ENCODE measurements around the gene DDX46. TPM values are rescaled to one million over a fixed set of nuclear protein-coding genes. Genes with fewer than 3 reads are reported as not detected.
"Not testable (repeated sequence)": the region's sequence is repeated elsewhere in the genome, so short reads cannot be mapped to it uniquely, and the experiment has no call there.

DDX46 gene
- polyA plus RNA-seq, 2 of the 4 experiments (the other 2 are of a cell fraction), result 104 TPM

DNA sequence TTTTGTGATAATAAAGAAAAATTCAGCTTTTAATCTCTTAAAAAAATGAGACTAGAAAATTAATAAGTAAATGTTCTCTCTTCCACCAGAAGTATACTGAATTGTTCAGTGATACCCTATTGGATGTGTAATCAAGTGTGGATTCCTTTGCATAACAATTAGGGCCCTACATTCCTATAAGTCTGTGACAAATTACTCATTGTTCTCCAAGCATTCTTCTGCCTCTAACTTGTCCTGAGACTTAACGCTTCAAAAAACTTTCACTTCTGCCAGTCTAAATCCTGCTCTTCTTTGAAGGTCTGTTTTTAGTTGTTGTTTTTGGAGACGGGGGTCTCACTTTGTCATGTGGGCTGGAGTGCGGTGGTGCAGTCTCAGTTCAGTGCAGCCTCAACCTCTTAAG is 9.2 kb upstream of the DDX46 start:
- 96% methylated on average over 3 of the region's 3 CpGs for WGBS (ENCODE audit: missing lambda C conversion rate)
- ATAC-seq (no peak), FAIRE-seq (no peak), DNase-seq (ENCODE audit: low read depth in 1 of 2, low spot score in 1 of 2) (no peak)
- Histone ChIP-seq H3K4me1 (no peaks in the 10 kb centered on the region), H3K4me3 (no peak overlapping the region), H3K9me3 (no peaks in the 10 kb centered on the region), H3K4me2 (no peak overlapping the region), H3K27ac (no peak overlapping the region)
- ChIA-PET POLR2A (interaction anchor here (0.5 kb wide), 1 partner anchor 57 kb away, joined by 3 read pairs; no protein-coding TSS in a partner anchor), CTCF (interaction anchor here (0.6 to 1.6 kb wide), 2 partner anchors 10 to 14 kb away, joined by 3 to 6 read pairs; no protein-coding TSS in a partner anchor)
- TF ChIP-seq RCOR1 (IDR thresholded peaks at IDR 0.05; ENCODE audit: low read depth, low read length) (no peak), JUNB (IDR thresholded peaks at IDR 0.05) (no peak), TFCP2L1 (CRISPR knock-in tag; IDR thresholded peaks at IDR 0.05) (no peak), HDAC2 (IDR thresholded peaks at IDR 0.05) (no peak), EHF (CRISPR knock-in tag; IDR thresholded peaks at IDR 0.05) (no peak), HOXB13 (CRISPR knock-in tag; IDR thresholded peaks at IDR 0.05; ENCODE audit: low read depth) (no peak), CHD4 (IDR thresholded peaks at IDR 0.05; ENCODE audit: borderline replicate concordance) (no peak), MAFK (IDR thresholded peaks at IDR 0.05; ENCODE audit: partially characterized antibody) (no peak), MAZ (IDR thresholded peaks at IDR 0.05; ENCODE audit: borderline replicate concordance, low read depth, low read length) (no peak), FOSB (CRISPR knock-in tag; IDR thresholded peaks at IDR 0.05) (no peak), CHD2 (IDR thresholded peaks at IDR 0.05; ENCODE audit: low read length, partially characterized antibody) (no peak)
- TF ChIP-seq, protein P1, sequence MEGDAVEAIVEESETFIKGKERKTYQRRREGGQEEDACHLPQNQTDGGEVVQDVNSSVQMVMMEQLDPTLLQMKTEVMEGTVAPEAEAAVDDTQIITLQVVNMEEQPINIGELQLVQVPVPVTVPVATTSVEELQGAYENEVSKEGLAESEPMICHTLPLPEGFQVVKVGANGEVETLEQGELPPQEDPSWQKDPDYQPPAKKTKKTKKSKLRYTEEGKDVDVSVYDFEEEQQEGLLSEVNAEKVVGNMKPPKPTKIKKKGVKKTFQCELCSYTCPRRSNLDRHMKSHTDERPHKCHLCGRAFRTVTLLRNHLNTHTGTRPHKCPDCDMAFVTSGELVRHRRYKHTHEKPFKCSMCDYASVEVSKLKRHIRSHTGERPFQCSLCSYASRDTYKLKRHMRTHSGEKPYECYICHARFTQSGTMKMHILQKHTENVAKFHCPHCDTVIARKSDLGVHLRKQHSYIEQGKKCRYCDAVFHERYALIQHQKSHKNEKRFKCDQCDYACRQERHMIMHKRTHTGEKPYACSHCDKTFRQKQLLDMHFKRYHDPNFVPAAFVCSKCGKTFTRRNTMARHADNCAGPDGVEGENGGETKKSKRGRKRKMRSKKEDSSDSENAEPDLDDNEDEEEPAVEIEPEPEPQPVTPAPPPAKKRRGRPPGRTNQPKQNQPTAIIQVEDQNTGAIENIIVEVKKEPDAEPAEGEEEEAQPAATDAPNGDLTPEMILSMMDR (IDR thresholded peaks at IDR 0.05), result no peak

DNA sequence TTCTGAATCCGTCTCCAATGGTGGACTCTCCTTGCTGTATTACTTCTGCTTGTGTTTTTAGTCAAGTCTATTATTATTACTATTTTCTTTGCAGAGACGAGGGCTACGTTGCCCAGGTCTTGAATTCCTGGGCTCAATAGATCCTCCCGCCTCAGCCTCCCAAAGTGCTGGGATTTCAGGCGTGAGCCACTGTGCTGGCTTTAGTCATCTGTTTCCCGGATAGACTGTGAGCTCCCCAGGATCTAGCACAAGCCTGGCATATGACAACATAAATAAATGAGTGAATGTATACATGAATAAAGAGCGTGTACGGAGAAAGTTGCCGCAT is 439 bp upstream of the DDX46 start:
- Histone ChIP-seq H3K4me1 (peaks cover 14% of the 10 kb centered on the region), H3K4me3 (peak overlapping the region; percentile 99), H3K4me2 (peak overlapping the region; percentile 64), H3K9me3 (no peaks in the 10 kb centered on the region), H3K27ac (peak overlapping the region; percentile 71 to 93)
- ATAC-seq, result peak; percentile 75 to 76
- TF ChIP-seq, protein P2, sequence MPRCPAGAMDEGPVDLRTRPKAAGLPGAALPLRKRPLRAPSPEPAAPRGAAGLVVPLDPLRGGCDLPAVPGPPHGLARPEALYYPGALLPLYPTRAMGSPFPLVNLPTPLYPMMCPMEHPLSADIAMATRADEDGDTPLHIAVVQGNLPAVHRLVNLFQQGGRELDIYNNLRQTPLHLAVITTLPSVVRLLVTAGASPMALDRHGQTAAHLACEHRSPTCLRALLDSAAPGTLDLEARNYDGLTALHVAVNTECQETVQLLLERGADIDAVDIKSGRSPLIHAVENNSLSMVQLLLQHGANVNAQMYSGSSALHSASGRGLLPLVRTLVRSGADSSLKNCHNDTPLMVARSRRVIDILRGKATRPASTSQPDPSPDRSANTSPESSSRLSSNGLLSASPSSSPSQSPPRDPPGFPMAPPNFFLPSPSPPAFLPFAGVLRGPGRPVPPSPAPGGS (IDR thresholded peaks at IDR 0.05), result no peak
- TF ChIP-seq RFX5 (IDR thresholded peaks at IDR 0.05) (peak; percentile 53; the same call in 1 of the 2 replicates), NR3C1 (IDR thresholded peaks at IDR 0.05) (no peak)
- ChIA-PET CTCF (interaction anchor here (0.6 to 7.8 kb wide), 19 partner anchors 9 to 147 kb away, joined by 3 to 51 read pairs (median 4); partner anchors contain the start of genes CAMLG and PCBD2), POLR2A (interaction anchor here (0.6 to 1.8 kb wide), 10 partner anchors 11 to 146 kb away, joined by 3 to 10 read pairs (median 4); partner anchors contain the start of genes C5orf24, CAMLG, PCBD2 and TXNDC15)
- no peak for DNase-seq (ENCODE audit: low read depth in 1 of 2, low spot score in 1 of 2)
- no peak for FAIRE-seq
- 25% methylated on average over 9 of the region's 9 CpGs for WGBS (ENCODE audit: missing lambda C conversion rate)

DNA sequence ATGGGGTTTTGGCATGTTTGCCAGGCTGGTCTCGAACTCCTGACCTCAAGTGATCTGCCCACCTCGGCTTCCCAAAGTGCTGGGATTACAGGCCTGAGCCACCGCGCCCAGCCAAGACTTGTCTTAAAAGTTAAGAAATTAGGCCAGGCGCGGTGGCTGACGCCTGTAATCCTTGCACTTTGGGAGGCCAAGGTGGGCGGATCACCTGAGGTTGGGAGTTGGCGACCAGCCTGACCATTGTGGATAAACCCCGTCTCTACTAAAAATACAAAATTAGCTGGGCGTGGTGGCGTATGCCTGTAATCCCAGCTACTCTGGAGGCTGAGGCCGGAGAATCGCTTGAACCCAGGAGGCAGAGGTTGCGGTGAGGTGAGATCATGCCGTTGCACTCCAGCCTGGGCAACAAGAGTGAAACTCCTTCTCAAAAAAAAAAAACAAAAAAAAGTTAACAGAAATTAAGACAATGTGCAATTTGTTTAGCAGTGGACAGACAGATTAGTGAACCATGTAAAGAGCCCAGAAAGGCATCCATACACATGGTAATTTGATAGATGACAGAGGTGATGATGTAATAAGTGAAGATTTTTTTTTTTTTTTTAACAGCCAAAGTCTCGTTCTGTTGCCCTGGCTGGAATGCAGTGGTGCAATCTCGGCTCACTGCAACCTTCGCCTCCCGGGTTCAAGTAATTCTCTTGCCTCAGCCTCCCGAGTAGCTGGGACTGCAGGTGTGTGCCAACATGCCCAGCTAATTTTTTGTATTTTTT is 9.1 kb downstream of the DDX46 start:
- not testable (repeated sequence) for H3K27ac ChIP-seq; H3K9me3 ChIP-seq; H3K4me1 ChIP-seq; FAIRE-seq; DNase-seq (ENCODE audit: low read depth in 1 of 2, low spot score in 1 of 2); ATAC-seq; H3K4me2 ChIP-seq; H3K4me3 ChIP-seq
- CTCF ChIA-PET, result interaction anchor here (1.4 to 2.0 kb wide), 2 partner anchors 9 to 14 kb away, joined by 3 to 10 read pairs; partner anchors contain the start of gene DDX46
- POLR2A ChIA-PET, result interaction anchor here (0.7 kb wide), 1 partner anchor 491 kb away, joined by 3 read pairs; no protein-coding TSS in a partner anchor
- WGBS (ENCODE audit: missing lambda C conversion rate), result 93% methylated on average over 21 of the region's 21 CpGs

DNA sequence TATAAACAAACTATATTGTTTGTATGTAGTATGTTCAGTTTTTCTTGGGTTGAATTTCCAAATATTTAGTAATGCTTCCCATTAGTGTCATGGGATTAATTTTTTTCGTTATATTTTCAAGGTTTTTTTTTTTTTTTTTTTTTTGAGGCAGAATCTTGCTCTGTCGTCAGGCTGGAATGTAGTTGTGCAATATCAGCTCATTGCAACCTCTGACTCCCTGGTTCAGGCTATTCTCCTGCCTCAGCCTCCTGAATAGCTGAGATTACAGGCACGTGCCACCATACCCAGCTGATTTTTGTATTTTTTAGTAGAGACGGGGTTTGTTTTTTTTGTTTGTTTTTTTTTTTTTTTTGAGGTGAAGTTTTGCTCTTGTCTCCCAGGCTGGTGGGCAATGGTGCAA is 10.6 kb downstream of the DDX46 start:
- Histone ChIP-seq H3K4me3 (no peak overlapping the region), H3K27ac (no peak overlapping the region), H3K4me1 (no peaks in the 10 kb centered on the region), H3K9me3 (no peaks in the 10 kb centered on the region), H3K4me2 (no peak overlapping the region)
- CTCF ChIA-PET, result no interaction called here
- 55% methylated on average over 4 of the region's 4 CpGs for WGBS (ENCODE audit: missing lambda C conversion rate)
- DNase-seq (ENCODE audit: low read depth in 1 of 2, low spot score in 1 of 2), result peak in 1 of 2 experiments; percentile 13
- no peak for FAIRE-seq
- POLR2A ChIA-PET, result interaction anchor here (1.0 to 1.2 kb wide), 2 partner anchors 11 to 76 kb away, joined by 3 to 10 read pairs; partner anchors contain the start of genes C5orf24 and DDX46
- TF ChIP-seq MYC (IDR thresholded peaks at IDR 0.05; ENCODE audit: borderline replicate concordance, low read length), result no peak
- peak; percentile 86 to 87; a peak in 3 of 4 replicates for TF ChIP-seq CEBPB (IDR thresholded peaks at IDR 0.05)
- TF ChIP-seq EP300 (IDR thresholded peaks at IDR 0.05), result no peak
- ATAC-seq, result peak in 1 of 2 experiments; percentile 58; a peak in 1 of 6 replicates
